ENCODE measurements around the gene RBPMS2. TPM values are rescaled to one million over a fixed set of nuclear protein-coding genes. Genes with fewer than 3 reads are reported as not detected.
"Not testable (repeated sequence)": the region's sequence is repeated elsewhere in the genome, so short reads cannot be mapped to it uniquely, and the experiment has no call there.

Gene RBPMS2
- total RNA-seq, 2 donors from 2014 or later: 2.3 to 14.0 TPM

GRCh38 chr15:64800476-64800875 is 25.1 kb upstream of the RBPMS2 start:
- TF ChIP-seq POLR2A (IDR thresholded peaks at IDR 0.05) (no peak), POLR2AphosphoS5 (IDR thresholded peaks at IDR 0.05) (no peak)
- Histone ChIP-seq H3K9me3 (no peaks in the 10 kb centered on the region), H3K27ac (no peak overlapping the region), H3K4me3 (no peak overlapping the region), H3K27me3 (replicated peaks; ENCODE audit: insufficient read depth) (no peaks in the 10 kb centered on the region), H3K36me3 (no peaks in the 10 kb centered on the region), H3K4me1 (replicated peaks) (no peaks in the 10 kb centered on the region)
- no peak for DNase-seq (ENCODE audit: low spot score)
- intact Hi-C loops (cut with DNase I): no loop called here
- WGBS: 100% methylated on average over 2 of the region's 2 CpGs

- H3K9me3 ChIP-seq; H3K36me3 ChIP-seq; intact Hi-C loops (cut with DNase I); H3K4me3 ChIP-seq; H3K4me1 ChIP-seq (replicated peaks); H3K27me3 ChIP-seq (replicated peaks; ENCODE audit: insufficient read depth); DNase-seq (ENCODE audit: low spot score); H3K27ac ChIP-seq: not testable (repeated sequence)
- no CpG with 5 or more reads among the region's 29 CpGs for WGBS
Observed at GRCh38 chr15:64798905-64799304, 23.5 kb upstream of the RBPMS2 start.

- H3K36me3 ChIP-seq; H3K27ac ChIP-seq; intact Hi-C loops (cut with DNase I); H3K4me3 ChIP-seq; DNase-seq (ENCODE audit: low spot score); H3K9me3 ChIP-seq; H3K4me1 ChIP-seq (replicated peaks); H3K27me3 ChIP-seq (replicated peaks; ENCODE audit: insufficient read depth): not testable (repeated sequence)
- 94% methylated on average over 9 of the region's 9 CpGs for WGBS
Observed at GRCh38 chr15:64795921-64796320, 20.5 kb upstream of the RBPMS2 start.

- H3K27me3 ChIP-seq (replicated peaks; ENCODE audit: insufficient read depth); H3K36me3 ChIP-seq; H3K27ac ChIP-seq; DNase-seq (ENCODE audit: low spot score); H3K9me3 ChIP-seq; H3K4me1 ChIP-seq (replicated peaks); intact Hi-C loops (cut with DNase I); H3K4me3 ChIP-seq: not testable (repeated sequence)
- WGBS: 94% methylated on average over 7 of the region's 7 CpGs
Observed at GRCh38 chr15:64795299-64795698, 19.9 kb upstream of the RBPMS2 start.

GRCh38 chr15:64792282-64792681 is 16.9 kb upstream of the RBPMS2 start:
- no peak for TF ChIP-seq POLR2A (IDR thresholded peaks at IDR 0.05)
- no peak for TF ChIP-seq POLR2AphosphoS5 (IDR thresholded peaks at IDR 0.05)
- no peak for TF ChIP-seq CTCF (IDR thresholded peaks at IDR 0.05)
- DNase-seq (ENCODE audit: low spot score): no peak
- Histone ChIP-seq H3K27ac (no peak overlapping the region), H3K27me3 (replicated peaks; ENCODE audit: insufficient read depth) (no peaks in the 10 kb centered on the region), H3K4me3 (no peak overlapping the region), H3K36me3 (no peaks in the 10 kb centered on the region), H3K4me1 (replicated peaks) (no peaks in the 10 kb centered on the region), H3K9me3 (no peaks in the 10 kb centered on the region)
- intact Hi-C loops (cut with DNase I): no loop called here
- WGBS: 82% methylated on average over 3 of the region's 3 CpGs

GRCh38 chr15:64791401-64791800 is 16.0 kb upstream of the RBPMS2 start:
- Histone ChIP-seq H3K4me1 (replicated peaks) (no peaks in the 10 kb centered on the region), H3K4me3 (no peak overlapping the region), H3K36me3 (no peaks in the 10 kb centered on the region), H3K9me3 (no peaks in the 10 kb centered on the region), H3K27ac (no peak overlapping the region), H3K27me3 (replicated peaks; ENCODE audit: insufficient read depth) (no peaks in the 10 kb centered on the region)
- no peak for TF ChIP-seq POLR2A (IDR thresholded peaks at IDR 0.05)
- no peak for TF ChIP-seq CTCF (IDR thresholded peaks at IDR 0.05)
- TF ChIP-seq POLR2AphosphoS5 (IDR thresholded peaks at IDR 0.05): no peak
- no peak for DNase-seq (ENCODE audit: low spot score)
- intact Hi-C loops (cut with DNase I): no loop called here
- WGBS: 28% methylated on average over 4 of the region's 4 CpGs

GRCh38 chr15:64783796-64784195 is 8.4 kb upstream of the RBPMS2 start:
- Histone ChIP-seq H3K27me3 (replicated peaks; ENCODE audit: insufficient read depth) (no peaks in the 10 kb centered on the region), H3K4me1 (replicated peaks) (no peaks in the 10 kb centered on the region), H3K36me3 (no peaks in the 10 kb centered on the region), H3K9me3 (no peaks in the 10 kb centered on the region), H3K27ac (no peak overlapping the region), H3K4me3 (no peak overlapping the region)
- TF ChIP-seq POLR2A (IDR thresholded peaks at IDR 0.05): no peak
- no peak for TF ChIP-seq CTCF (IDR thresholded peaks at IDR 0.05)
- no peak for TF ChIP-seq POLR2AphosphoS5 (IDR thresholded peaks at IDR 0.05)
- intact Hi-C loops (cut with DNase I): no loop called here
- 89% methylated on average over 4 of the region's 4 CpGs for WGBS
- no peak for DNase-seq (ENCODE audit: low spot score)

Data from prostate gland (tissue), 2 donors.